HL-60 (cell line): ENCODE measurements around the gene FHDC1.

Experiments
- DNase-seq, 2 experiments: peaks; one replicate each; pipeline ENCODE4 v3.0.0-alpha.2; 2010 to 2020; ENCODE audit warnings: low read depth in 1 of 2, low spot score in 1 of 2
- H3K27ac ChIP-seq: fragments of 250-450 bp; sonication (Bioruptor Pico); replicated peaks from 2 replicates; pipeline ENCODE4 v1.5.1; 2020; ENCODE audit warnings: mild to moderate bottlenecking, moderate library complexity
- H3K27me3 ChIP-seq: fragments of 250-450 bp; sonication (Bioruptor Pico); 2 replicates; pipeline ENCODE4 v1.5.1; 2021; ENCODE audit warnings: mild to moderate bottlenecking, moderate library complexity; ENCODE audit not compliant: insufficient read depth, poor library complexity, severe bottlenecking
- H3K4me3 ChIP-seq: replicated peaks from 2 replicates; pipeline ENCODE4 v1.5.1; 2011; ENCODE audit warnings: mild to moderate bottlenecking, control low read depth, low read length; ENCODE audit not compliant: insufficient read depth
- GABPA ChIP-seq: IDR thresholded peaks from 2 replicates; pipeline ENCODE4 v1.6.1; 2012; ENCODE audit warnings: low read depth
- POLR2AphosphoS5 ChIP-seq: IDR thresholded peaks from 2 replicates; pipeline ENCODE4 v1.6.1; 2012; ENCODE audit warnings: low read depth
- REST ChIP-seq: IDR thresholded peaks from 2 replicates; pipeline ENCODE4 v1.6.1; 2012; ENCODE audit warnings: low read depth; ENCODE audit not compliant: insufficient replicate concordance
- SPI1 ChIP-seq: IDR thresholded peaks from 2 replicates; pipeline ENCODE4 v1.6.1; 2012; ENCODE audit warnings: low read depth, mild to moderate bottlenecking, borderline replicate concordance
- TF ChIP-seq, protein P1 (sequence below): IDR thresholded peaks from one replicate; pipeline ENCODE4 v1.5.1; 2011; ENCODE audit warnings: low read length, control low read depth, inconsistent platforms; ENCODE audit not compliant: insufficient read depth

Gene FHDC1

DNA sequence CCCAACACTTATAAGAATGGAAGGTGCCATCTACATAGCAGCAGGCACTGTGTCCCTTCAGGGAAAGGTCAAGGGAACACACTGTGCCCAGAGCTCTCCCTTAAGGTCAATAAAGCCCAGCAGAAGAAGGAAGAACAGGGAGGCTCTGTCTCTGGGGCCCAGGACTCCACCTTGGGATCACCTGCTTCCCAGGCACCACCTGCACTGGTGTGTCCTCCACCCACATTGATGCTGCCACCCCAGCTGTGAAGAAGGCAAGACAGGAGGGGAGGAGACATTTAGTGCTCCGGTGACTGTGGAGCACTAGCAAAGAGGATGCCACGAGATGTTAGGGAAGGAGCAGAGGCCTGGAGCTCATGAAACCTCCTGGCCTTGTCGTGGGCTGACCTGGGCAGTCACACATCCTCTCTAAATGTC, 53.4 kb downstream of the FHDC1 start:
- Histone ChIP-seq H3K4me3 (no peak overlapping the region), H3K27ac (no peak overlapping the region), H3K27me3 (no peaks in the 10 kb centered on the region)
- no peak for DNase-seq
- no peak for TF ChIP-seq SPI1

GRCh38 chr4:152990471-152991131, 54.5 kb downstream of the FHDC1 start:
- TF ChIP-seq, protein P1, sequence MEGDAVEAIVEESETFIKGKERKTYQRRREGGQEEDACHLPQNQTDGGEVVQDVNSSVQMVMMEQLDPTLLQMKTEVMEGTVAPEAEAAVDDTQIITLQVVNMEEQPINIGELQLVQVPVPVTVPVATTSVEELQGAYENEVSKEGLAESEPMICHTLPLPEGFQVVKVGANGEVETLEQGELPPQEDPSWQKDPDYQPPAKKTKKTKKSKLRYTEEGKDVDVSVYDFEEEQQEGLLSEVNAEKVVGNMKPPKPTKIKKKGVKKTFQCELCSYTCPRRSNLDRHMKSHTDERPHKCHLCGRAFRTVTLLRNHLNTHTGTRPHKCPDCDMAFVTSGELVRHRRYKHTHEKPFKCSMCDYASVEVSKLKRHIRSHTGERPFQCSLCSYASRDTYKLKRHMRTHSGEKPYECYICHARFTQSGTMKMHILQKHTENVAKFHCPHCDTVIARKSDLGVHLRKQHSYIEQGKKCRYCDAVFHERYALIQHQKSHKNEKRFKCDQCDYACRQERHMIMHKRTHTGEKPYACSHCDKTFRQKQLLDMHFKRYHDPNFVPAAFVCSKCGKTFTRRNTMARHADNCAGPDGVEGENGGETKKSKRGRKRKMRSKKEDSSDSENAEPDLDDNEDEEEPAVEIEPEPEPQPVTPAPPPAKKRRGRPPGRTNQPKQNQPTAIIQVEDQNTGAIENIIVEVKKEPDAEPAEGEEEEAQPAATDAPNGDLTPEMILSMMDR = no peak
- TF ChIP-seq GABPA = no peak
- TF ChIP-seq SPI1 = no peak
- no peak for TF ChIP-seq REST
- no peak for TF ChIP-seq POLR2AphosphoS5
- no peak overlapping the region for H3K4me3 ChIP-seq
- no peak overlapping the region for H3K27ac ChIP-seq
- no peaks in the 10 kb centered on the region for H3K27me3 ChIP-seq
- DNase-seq = no peak

GRCh38 chr4:152991398-152991797, 55.3 kb downstream of the FHDC1 start:
- Histone ChIP-seq H3K4me3 (no peak overlapping the region), H3K27me3 (no peaks in the 10 kb centered on the region), H3K27ac (no peak overlapping the region)
- TF ChIP-seq SPI1 (no peak), GABPA (no peak), REST (no peak), POLR2AphosphoS5 (no peak)
- TF ChIP-seq, protein P1 = no peak
- no peak for DNase-seq

DNA sequence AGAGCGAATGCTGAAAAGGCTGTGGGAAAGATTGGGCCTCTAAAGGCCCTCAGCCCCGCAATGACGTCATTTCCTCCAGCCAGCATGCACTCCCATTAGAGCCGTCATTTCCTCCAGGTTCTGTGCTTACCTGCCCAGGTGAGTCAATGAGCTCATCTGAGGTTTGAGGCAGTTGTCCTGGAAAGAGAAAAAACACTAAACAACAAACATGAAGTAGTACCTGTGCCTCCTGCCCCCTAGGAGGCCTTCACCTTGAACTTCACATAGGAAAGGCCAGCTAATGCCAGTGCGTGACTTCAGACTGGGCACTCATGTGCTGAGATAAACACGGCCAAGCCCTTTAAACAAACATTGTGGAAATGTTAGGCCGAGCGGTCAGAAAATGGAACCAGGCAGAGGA, 55.9 kb downstream of the FHDC1 start:
- no peak for DNase-seq
- no peaks in the 10 kb centered on the region for H3K27me3 ChIP-seq
- no peak overlapping the region for H3K4me3 ChIP-seq
- no peak overlapping the region for H3K27ac ChIP-seq
- TF ChIP-seq GABPA (no peak), POLR2AphosphoS5 (no peak), REST (no peak), SPI1 (no peak)
